Stimulated activated CD4-positive, alpha-beta T cell treated with anti-CD3 and anti-CD28 coated beads, TNF-alpha, amount 100 ng/mL, for 48 hours (primary cell): ENCODE results near the gene PRIMPOL.
A peak's percentile ranks its signal among the peaks of the same experiment; 100 is the strongest.
"Not testable (repeated sequence)": the region's sequence is repeated elsewhere in the genome, so short reads cannot be mapped to it uniquely, and the experiment has no call there.

Experiments used
- DNase-seq, 3 donors: peaks; one replicate each; pipeline ENCODE4 v3.0.0-alpha.2; 2020; ENCODE audit warnings: low read depth in 3 of 3

PRIMPOL gene

DNA sequence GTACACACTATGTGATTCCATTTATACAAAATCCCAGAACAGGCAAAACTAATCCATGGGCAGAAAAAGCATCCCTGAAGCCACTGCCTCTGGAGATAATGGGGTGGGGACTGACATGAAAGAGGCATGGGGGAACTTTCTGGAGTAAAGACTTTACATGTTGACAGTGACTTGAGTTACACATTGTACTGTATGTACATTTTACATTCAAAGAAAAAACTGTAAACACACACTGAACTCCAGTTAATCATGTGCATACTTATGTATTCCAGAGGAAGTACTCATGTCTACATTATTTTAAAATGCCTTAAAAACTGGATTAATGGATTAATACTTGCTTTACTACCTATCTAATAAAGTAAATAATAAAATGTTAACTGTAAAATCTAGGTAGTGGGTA is 62.8 kb downstream of the PRIMPOL start:
- DNase-seq, result no peak

DNA sequence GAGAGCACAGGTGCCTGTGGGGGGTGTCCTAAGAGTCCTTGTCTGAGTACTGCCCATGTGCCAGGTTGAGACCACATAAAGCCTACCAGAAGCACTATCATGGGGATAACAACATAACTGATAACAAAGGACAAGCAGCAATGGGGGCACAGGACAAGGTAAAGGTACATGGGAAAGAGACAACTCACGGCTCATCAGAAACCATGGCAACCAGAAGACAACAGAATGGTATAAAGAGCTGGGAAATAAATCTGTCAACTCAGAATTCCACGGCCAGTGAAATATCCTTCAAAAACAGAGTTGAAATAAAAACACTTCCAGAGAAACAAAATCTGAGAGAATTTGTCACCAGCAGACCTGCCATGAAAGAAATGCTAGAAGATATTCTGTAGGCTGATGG is 64.3 kb downstream of the PRIMPOL start:
- no peak for DNase-seq

DNA sequence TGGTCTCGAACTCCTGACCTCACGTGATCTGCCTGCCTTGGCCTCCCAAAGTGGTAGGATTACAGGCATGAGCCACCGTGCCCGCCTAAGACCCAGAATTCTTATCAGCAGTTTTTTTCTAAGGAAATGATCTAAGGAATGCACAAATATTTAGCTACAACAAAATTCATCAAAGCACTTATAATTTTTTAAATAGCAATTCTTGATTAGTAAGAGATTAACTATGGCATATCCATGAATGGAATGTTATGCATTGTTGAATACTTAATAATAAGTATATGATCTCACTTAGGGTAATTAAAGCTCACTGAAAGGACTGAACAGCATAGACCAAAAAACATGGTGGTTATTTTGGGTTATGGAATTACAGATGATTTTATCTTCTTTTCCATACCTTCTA is 66.0 kb downstream of the PRIMPOL start:
- no peak for DNase-seq

GRCh38 chr4:184719407-184719806 is 69.9 kb downstream of the PRIMPOL start:
- no peak for DNase-seq

- DNase-seq, result no peak
Measured at GRCh38 chr4:184721254-184721653, 71.7 kb downstream of the PRIMPOL start.

DNA sequence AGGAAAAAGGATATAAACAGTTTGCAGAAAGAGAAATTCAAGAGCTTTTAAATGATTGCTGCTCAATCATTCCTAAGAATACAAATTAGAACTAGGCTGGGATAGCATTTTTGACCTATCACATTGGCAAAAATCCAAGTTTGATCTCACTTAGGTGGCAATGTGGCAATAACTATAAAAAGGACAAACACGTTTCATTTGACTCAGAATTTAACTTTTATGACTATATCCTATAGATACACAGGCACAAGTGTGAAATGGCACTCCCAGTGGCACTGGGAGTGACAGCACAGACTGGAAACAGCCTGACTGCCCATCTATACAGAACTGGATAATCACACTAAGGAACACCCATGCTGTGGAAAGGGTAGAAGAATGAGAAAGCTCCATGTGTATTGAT is 73.3 kb downstream of the PRIMPOL start:
- DNase-seq, result no peak

- DNase-seq, result no peak
Measured at GRCh38 chr4:184727430-184727829, 77.9 kb downstream of the PRIMPOL start.

DNA sequence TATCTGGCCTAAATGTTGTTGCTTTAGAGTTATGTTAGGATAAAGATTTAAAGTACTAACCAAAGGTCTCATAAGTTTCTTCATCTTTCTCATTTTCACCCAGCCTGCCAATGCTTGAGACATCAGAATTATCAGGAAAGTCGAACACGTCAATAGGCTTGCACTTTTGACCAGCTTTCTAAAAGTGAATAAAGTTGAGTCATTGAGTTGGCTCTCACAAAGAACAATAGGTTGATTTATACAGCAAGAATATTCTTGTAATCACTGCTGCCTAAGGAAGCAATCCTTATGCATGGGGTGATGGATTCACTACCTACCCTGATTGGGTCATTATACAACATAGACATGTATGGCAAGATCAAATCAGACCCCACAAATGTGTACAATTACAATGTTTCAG is 79.3 kb downstream of the PRIMPOL start:
- DNase-seq, result no peak

- DNase-seq, result no peak
Measured at GRCh38 chr4:184729946-184730345, 80.4 kb downstream of the PRIMPOL start.

DNA sequence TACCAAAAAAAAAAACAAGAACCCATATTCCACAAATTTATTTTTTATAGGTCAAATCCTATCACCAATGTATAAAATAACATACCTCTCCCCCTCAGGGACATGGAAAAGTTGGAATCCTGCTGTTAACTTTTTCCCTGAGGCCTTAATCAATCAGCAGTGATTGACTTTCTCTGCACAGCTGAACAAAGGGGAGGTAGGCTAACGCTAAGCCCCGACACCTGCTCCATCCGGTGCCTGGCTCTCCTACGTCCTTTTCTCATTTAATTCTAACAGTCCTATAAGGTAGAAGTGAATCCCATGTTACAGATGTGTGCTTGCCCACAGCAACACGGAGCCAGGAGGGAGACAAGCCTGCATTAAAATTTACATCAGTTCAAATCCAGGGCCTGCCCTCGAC is 81.5 kb downstream of the PRIMPOL start:
- no peak for DNase-seq

GRCh38 chr4:184732126-184732525 is 82.6 kb downstream of the PRIMPOL start:
- no peak for DNase-seq

GRCh38 chr4:184733654-184734524 is 84.4 kb downstream of the PRIMPOL start, which contains the start of gene CENPU:
CENPU (minus strand) TSS chr4:184734096; CDS start chr4:184734062, 34 bp downstream.
- DNase-seq, result peak; percentile 89 to 93 (median 92)

DNA sequence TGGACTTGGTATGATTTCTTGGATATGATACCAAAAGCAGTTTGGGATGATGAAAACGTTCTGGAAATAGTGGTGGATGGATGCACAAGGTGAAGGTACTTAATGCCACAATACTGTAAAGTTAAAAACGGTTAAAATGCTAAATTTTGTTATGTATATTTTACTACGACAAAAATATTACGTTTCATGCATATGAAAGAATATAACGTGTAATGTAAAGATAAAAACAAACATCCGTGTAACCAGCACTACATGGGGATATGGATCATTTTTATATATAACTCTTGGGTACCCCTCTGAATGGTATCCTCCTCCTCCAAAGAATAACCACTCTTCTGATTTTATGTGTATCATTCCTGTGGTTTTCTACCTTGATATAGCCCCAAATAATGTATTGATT is 85.2 kb downstream of the PRIMPOL start:
- no peak for DNase-seq

DNA sequence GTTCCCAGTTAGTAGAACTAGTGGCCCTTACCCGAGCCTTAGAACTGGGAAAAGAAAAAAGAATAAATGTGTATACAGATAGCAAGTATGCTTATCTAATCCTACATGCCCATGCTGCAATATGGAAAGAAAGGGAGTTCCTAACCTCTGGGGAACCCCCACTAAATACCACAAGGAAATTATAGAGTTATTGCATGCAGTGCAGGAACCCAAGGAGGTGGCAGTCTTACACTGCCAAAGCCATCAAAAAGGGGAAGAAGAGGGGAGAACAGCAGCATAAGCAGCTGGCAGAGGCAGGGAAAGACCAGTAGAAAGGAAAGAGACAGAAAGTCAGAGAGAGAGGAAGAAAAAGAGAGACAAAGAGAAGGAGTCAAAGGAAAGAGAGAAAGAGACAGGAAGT is 90.0 kb downstream of the PRIMPOL start:
- DNase-seq, result not testable (repeated sequence)

DNA sequence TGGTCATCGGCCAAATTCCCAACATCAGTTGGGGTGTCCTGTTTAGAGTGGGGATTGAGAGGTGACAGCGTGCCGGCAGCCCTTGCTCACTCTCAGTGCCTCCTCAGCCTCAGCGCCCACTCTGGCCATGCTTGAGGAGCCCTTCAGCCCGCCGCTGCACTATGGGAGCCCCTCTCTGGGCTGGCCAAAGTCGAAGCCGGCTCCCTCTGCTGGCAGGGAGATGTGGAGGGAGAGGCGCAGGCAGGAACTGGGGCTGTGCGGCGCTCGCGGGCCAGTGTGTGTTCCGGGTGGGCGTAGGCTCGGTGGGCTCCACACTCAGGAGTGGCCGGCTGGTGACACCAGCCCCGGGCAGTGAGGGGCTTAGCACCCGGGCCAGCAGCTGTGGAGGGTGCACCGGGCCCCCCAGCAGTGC is 91.4 kb downstream of the PRIMPOL start:
- DNase-seq, result no peak

- DNase-seq, result not testable (repeated sequence)
Measured at GRCh38 chr4:184741651-184742050, 92.1 kb downstream of the PRIMPOL start.

DNA sequence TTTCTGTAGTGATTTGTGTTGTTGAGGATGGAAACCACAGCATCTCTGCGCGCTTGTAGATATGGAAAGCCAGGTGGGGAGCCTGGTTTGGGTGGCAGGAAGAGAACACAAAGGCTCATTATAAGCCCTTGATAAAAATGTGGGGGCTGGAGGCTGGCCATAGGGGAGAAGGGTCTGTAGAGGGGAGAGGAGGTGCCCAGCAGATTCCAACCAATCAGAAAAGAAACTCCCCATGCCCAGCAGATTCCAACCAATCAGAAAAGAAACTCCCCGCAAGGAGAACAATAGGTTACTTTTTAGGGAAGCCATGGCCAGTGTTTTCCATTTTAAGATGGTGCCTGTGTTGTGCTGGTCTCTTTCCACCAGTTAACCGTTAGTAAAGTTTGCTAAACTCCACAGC is 94.1 kb downstream of the PRIMPOL start:
- DNase-seq, result no peak

- no peak for DNase-seq
Measured at GRCh38 chr4:184744236-184744635, 94.7 kb downstream of the PRIMPOL start.
